GM19438 (cell line): ENCODE data around the gene TNRC6C.
"Not testable (repeated sequence)": the region's sequence is repeated elsewhere in the genome, so short reads cannot be mapped to it uniquely, and the experiment has no call there.

Experiments
- ATAC-seq: cut with Tn5 transposase; IDR thresholded peaks from one replicate; pipeline ENCODE4 v1.9.1; 2021; ENCODE audit warnings: low read depth; ENCODE audit not compliant: unreplicated experiment

The TNRC6C gene

GRCh38 chr17:78132084-78132676 lies 173.7 kb downstream of the TNRC6C start:
- ATAC-seq = no peak

- no peak for ATAC-seq
Observed at GRCh38 chr17:78132767-78133178, 174.3 kb downstream of the TNRC6C start.

- ATAC-seq = no peak
Observed at GRCh38 chr17:78133179-78133951, 174.9 kb downstream of the TNRC6C start.

GRCh38 chr17:78133971-78134898 lies 175.7 kb downstream of the TNRC6C start:
- ATAC-seq = no peak

GRCh38 chr17:78134899-78135385 lies 176.4 kb downstream of the TNRC6C start:
- no peak for ATAC-seq

- no peak for ATAC-seq
Observed at GRCh38 chr17:78135858-78136500, 177.5 kb downstream of the TNRC6C start.

GRCh38 chr17:78137392-78138203 lies 179.1 kb downstream of the TNRC6C start:
- no peak for ATAC-seq

- no peak for ATAC-seq
Observed at GRCh38 chr17:78138204-78139060, 179.9 kb downstream of the TNRC6C start.

GRCh38 chr17:78139861-78140168 lies 181.3 kb downstream of the TNRC6C start:
- ATAC-seq = not testable (repeated sequence)

- peak; percentile 66 for ATAC-seq
Observed at GRCh38 chr17:78140169-78141051, 181.9 kb downstream of the TNRC6C start.

GRCh38 chr17:78141437-78142118 lies 183.1 kb downstream of the TNRC6C start:
- no peak for ATAC-seq

GRCh38 chr17:78142119-78142861 lies 183.8 kb downstream of the TNRC6C start:
- no peak for ATAC-seq

GRCh38 chr17:78143214-78144146 lies 185.0 kb downstream of the TNRC6C start:
- no peak for ATAC-seq

- no peak for ATAC-seq
Observed at GRCh38 chr17:78144147-78144719, 185.7 kb downstream of the TNRC6C start.
